Keratinocyte (primary cell): Measurements from ENCODE around the gene GSDMA. TPM values are rescaled to one million over a fixed set of nuclear protein-coding genes. Genes with fewer than 3 reads are reported as not detected.

Experiments used
- DNase-seq: peaks from one replicate; pipeline ENCODE4 v3.0.0-alpha.2; 2011; ENCODE audit warnings: low read depth, missing footprints, low spot score
- FAIRE-seq: peaks from 2 replicates; lab custom pipeline; 2011; peaks lifted over from hg19 to GRCh38; lab: Jason Lieb, UNC
- H2AFZ ChIP-seq: 2 replicates; pipeline ENCODE4 v1.6.0; 2012; ENCODE audit warnings: low read length, control low read depth, inconsistent platforms; ENCODE audit not compliant: control insufficient read depth
- H3K27ac ChIP-seq: 2 replicates; pipeline ENCODE4 v1.5.1; 2011; ENCODE audit warnings: low read length; ENCODE audit not compliant: control insufficient read depth, insufficient read depth
- H3K27me3 ChIP-seq: 3 replicates; pipeline ENCODE4 v1.6.0; 2011; ENCODE audit warnings: low read length; ENCODE audit not compliant: control insufficient read depth, insufficient read depth; ENCODE audit errors: extremely low read depth
- H3K36me3 ChIP-seq, 2 experiments: 2 replicates in 1 of 2; 3 replicates in 1 of 2; pipeline ENCODE4 v1.5.1; 2011; ENCODE audit warnings: low read length in 2 of 2, mild to moderate bottlenecking in 1 of 2; ENCODE audit not compliant: control insufficient read depth in 2 of 2, insufficient read depth in 2 of 2; ENCODE audit errors: extremely low read depth in 1 of 2
- H3K4me1 ChIP-seq: 3 replicates; pipeline ENCODE4 v1.5.1; 2011; ENCODE audit warnings: low read length; ENCODE audit not compliant: control insufficient read depth, insufficient read depth; ENCODE audit errors: extremely low read depth
- H3K4me2 ChIP-seq: 3 replicates; pipeline ENCODE4 v1.6.0; 2011; ENCODE audit warnings: low read depth, low read length; ENCODE audit not compliant: control insufficient read depth, insufficient read depth; ENCODE audit errors: extremely low read depth
- H3K4me3 ChIP-seq, 3 experiments: fragments of 200-600 bp in 1 of 3; sonication (generic) in 1 of 3; 2 replicates in 2 of 3; 3 replicates in 1 of 3; pipeline ENCODE4 v1.5.1; 2011 to 2016; ENCODE audit warnings: low read length in 3 of 3, mild to moderate bottlenecking in 3 of 3, control low read depth in 2 of 3, inconsistent platforms in 1 of 3, low read depth in 1 of 3, mixed read lengths in 1 of 3, mixed run types in 1 of 3, moderate library complexity in 1 of 3; ENCODE audit not compliant: control insufficient read depth in 2 of 3, insufficient read depth in 2 of 3; ENCODE audit errors: extremely low read depth in 1 of 3
- H3K79me2 ChIP-seq: 2 replicates; pipeline ENCODE4 v1.6.0; 2012; ENCODE audit warnings: low read length; ENCODE audit not compliant: control insufficient read depth, insufficient read depth
- H3K9ac ChIP-seq: 3 replicates; pipeline ENCODE4 v1.6.0; 2011; ENCODE audit warnings: low read length; ENCODE audit not compliant: control insufficient read depth, insufficient read depth; ENCODE audit errors: extremely low read depth
- H3K9me1 ChIP-seq: 3 replicates; pipeline ENCODE4 v1.6.0; 2011; ENCODE audit warnings: low read length; ENCODE audit not compliant: control insufficient read depth, insufficient read depth; ENCODE audit errors: extremely low read depth
- H3K9me3 ChIP-seq: 2 replicates; pipeline ENCODE4 v1.5.1; 2012; ENCODE audit warnings: low read depth, low read length; ENCODE audit not compliant: control insufficient read depth
- H4K20me1 ChIP-seq: 3 replicates; pipeline ENCODE4 v1.6.0; 2011; ENCODE audit warnings: low read length; ENCODE audit not compliant: control insufficient read depth, insufficient read depth; ENCODE audit errors: extremely low read depth
- EZH2 ChIP-seq: IDR thresholded peaks from one replicate; pipeline ENCODE4 v1.6.1; 2012; ENCODE audit warnings: inconsistent platforms, mild to moderate bottlenecking, low read length, moderate library complexity
- dilution Hi-C: fragments of 300-500 bp; cut with MboI; formaldehyde crosslinking; loops from one replicate; pipeline ENCODE4 v1.7.0; 2020; ENCODE audit warnings: low sequenced_read_pairs; ENCODE audit not compliant: extremely low pct_ligation_motif_present
- polyA plus RNA-seq, 5 experiments: library from polyadenylated mRNA; depleted of rRNA in 3 of 5; stranded (reverse) in 3 of 5; stranded (forward) in 1 of 5; unstranded in 1 of 5; fragments of >200 nt; gene quantifications; 1 replicate in 1 of 5; 2 replicates in 3 of 5; 3 replicates in 1 of 5; pipeline versions ENCODE4 v1.2.1 to v1.2.3, GENCODE V29; 2011 to 2012; ENCODE audit warnings: missing spikeins in 2 of 5, low read depth in 1 of 5, low replicate concordance in 1 of 5
- TF ChIP-seq, protein P1 (sequence below), 3 experiments: IDR thresholded peaks in 1 of 3; conservative IDR thresholded peaks in 1 of 3; optimal IDR thresholded peaks in 1 of 3; 2 replicates in 2 of 3; 3 replicates in 1 of 3; pipeline versions ENCODE3 to v1.5.1; 2011; ENCODE audit warnings: low read length in 3 of 3, mild to moderate bottlenecking in 3 of 3, moderate library complexity in 2 of 3, control low read depth in 1 of 3, inconsistent platforms in 1 of 3; ENCODE audit not compliant: insufficient read depth in 2 of 3; ENCODE audit errors: extremely low read depth in 1 of 3

GSDMA gene
- polyA plus RNA-seq, 1 donor (not counting 4 experiments of a cell fraction or from before 2014, with no cell fraction given): 5.0 TPM

DNA sequence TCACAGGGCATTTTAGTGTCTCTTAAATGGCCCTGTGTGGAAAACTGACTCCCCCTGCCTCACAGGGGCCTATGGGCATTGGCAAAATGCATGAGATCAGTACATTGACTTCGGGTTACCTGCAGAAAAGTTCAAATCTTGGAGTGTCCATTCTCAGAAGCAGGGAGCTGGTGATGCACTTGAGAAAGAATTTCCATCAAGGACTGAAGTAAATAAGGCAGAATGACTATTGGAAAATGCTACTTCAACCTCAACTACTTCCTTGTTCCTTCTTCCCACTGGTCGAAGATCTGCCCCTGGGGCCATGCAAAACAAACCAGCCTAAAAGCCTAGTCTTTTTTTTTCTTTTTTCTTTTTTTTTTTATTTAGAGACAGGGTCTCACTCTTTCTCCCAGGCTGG is 13.8 kb upstream of the GSDMA start:
- dilution Hi-C loops: no loop called here
- FAIRE-seq (no peak), DNase-seq (no peak)
- Histone ChIP-seq H3K4me3 (no peak overlapping the region), H4K20me1 (no peaks in the 10 kb centered on the region), H3K9ac (no peak overlapping the region), H3K36me3 (no peaks in the 10 kb centered on the region), H3K4me2 (no peak overlapping the region), H3K27ac (no peak overlapping the region), H3K27me3 (peaks cover 18% of the 10 kb centered on the region), H2AFZ (no peak overlapping the region), H3K79me2 (no peaks in the 10 kb centered on the region), H3K4me1 (peaks cover 14% of the 10 kb centered on the region), H3K9me1 (no peaks in the 10 kb centered on the region), H3K9me3 (no peaks in the 10 kb centered on the region)
- TF ChIP-seq, protein P1, sequence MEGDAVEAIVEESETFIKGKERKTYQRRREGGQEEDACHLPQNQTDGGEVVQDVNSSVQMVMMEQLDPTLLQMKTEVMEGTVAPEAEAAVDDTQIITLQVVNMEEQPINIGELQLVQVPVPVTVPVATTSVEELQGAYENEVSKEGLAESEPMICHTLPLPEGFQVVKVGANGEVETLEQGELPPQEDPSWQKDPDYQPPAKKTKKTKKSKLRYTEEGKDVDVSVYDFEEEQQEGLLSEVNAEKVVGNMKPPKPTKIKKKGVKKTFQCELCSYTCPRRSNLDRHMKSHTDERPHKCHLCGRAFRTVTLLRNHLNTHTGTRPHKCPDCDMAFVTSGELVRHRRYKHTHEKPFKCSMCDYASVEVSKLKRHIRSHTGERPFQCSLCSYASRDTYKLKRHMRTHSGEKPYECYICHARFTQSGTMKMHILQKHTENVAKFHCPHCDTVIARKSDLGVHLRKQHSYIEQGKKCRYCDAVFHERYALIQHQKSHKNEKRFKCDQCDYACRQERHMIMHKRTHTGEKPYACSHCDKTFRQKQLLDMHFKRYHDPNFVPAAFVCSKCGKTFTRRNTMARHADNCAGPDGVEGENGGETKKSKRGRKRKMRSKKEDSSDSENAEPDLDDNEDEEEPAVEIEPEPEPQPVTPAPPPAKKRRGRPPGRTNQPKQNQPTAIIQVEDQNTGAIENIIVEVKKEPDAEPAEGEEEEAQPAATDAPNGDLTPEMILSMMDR (optimal IDR thresholded peaks at IDR 0.05 in 1 of 3, IDR thresholded peaks at IDR 0.05 in 1 of 3, conservative IDR thresholded peaks at IDR 0.05 in 1 of 3; ENCODE audit: extremely low read depth in 1 of 3, insufficient read depth in 2 of 3, low read length in 3 of 3): no peak
- no peak for TF ChIP-seq EZH2

DNA sequence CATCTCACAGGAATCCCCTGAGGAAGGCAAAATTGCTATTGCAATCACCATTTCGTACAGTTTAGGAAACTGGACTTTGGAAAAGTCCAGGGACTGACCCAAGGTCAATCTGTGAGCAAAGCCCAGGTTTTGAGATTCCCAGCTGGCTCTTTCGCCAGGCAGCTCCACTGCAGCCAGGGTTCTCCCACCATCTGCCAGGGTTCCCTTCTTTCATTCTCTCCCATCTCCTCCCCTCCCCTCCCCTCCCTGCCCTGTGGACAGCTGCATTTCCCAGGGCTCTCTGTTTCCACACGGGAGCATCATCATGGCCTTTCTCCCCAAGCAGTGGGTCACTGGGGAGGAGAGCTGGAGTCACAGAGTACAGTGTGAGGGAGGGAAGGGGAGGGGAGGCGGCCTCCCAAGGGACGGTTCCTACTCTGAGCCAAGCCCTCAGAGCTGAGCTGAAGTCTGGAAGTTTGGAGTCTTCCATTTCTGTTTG is 11.9 kb upstream of the GSDMA start:
- DNase-seq (no peak), FAIRE-seq (no peak)
- dilution Hi-C loops: no loop called here
- no peak for TF ChIP-seq EZH2
- TF ChIP-seq, protein P1 (optimal IDR thresholded peaks at IDR 0.05 in 1 of 3, IDR thresholded peaks at IDR 0.05 in 1 of 3, conservative IDR thresholded peaks at IDR 0.05 in 1 of 3; ENCODE audit: extremely low read depth in 1 of 3, insufficient read depth in 2 of 3, low read length in 3 of 3): no peak
- Histone ChIP-seq H3K4me3 (no peak overlapping the region), H3K79me2 (no peaks in the 10 kb centered on the region), H3K9me1 (no peaks in the 10 kb centered on the region), H3K36me3 (no peaks in the 10 kb centered on the region), H3K27ac (no peak overlapping the region), H3K4me1 (peaks cover 14% of the 10 kb centered on the region), H3K4me2 (no peak overlapping the region), H3K27me3 (peaks cover 9% of the 10 kb centered on the region), H4K20me1 (no peaks in the 10 kb centered on the region), H2AFZ (no peak overlapping the region), H3K9ac (no peak overlapping the region), H3K9me3 (no peaks in the 10 kb centered on the region)
